Mammary epithelial cell (primary cell): ENCODE data around the gene EPB42.

Source experiments
- EZH2 ChIP-seq: IDR thresholded peaks from 2 replicates; pipeline ENCODE4 v1.6.1; 2012; ENCODE audit warnings: low read length, inconsistent platforms, borderline replicate concordance
- TF ChIP-seq, protein P1 (sequence below), 2 donors: IDR thresholded peaks in 1 of 2; conservative IDR thresholded peaks in 1 of 2; 2 replicates each; pipeline ENCODE4 v1.5.1; 2011 to 2012; ENCODE audit warnings: inconsistent platforms in 2 of 2, low read length in 2 of 2, mild to moderate bottlenecking in 2 of 2, control low read depth in 1 of 2, low read depth in 1 of 2; ENCODE audit not compliant: insufficient read depth in 1 of 2; ENCODE audit errors: extremely low read depth in 1 of 2

DNA sequence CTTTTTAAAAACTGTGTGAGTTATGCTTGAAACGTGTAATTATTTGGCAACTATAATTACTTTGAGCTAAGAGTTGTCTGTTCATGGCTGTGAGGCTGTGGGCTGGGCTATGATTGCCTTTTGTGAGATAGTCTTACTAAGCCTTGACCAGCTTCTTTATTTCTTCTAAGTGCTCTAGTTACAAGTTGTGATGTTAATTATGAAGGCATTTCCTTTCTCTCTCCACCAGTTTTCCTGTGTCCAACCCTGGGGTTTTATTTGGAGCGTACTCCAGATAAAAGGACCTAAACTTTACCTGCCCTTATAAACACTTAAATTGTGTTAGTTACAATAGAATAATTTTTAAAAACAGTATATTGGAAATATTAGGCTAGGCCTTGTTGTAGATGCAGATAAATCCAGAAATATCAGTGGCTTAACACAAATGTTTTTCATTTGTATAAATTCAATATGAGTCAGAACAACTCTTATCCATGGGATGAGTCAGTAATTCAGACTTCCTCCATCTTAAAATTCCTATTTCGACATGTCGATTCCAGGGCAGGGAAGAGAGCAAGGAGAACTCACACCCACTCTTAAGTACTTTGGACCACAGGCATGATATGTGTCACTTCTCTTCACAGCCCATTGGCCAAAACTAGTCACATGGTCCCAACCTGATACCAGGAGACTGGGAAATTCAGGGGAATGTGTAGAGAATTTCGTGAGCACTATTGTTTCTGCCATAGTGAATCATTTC is 70.5 kb downstream of the EPB42 start:
- TF ChIP-seq, protein P1, sequence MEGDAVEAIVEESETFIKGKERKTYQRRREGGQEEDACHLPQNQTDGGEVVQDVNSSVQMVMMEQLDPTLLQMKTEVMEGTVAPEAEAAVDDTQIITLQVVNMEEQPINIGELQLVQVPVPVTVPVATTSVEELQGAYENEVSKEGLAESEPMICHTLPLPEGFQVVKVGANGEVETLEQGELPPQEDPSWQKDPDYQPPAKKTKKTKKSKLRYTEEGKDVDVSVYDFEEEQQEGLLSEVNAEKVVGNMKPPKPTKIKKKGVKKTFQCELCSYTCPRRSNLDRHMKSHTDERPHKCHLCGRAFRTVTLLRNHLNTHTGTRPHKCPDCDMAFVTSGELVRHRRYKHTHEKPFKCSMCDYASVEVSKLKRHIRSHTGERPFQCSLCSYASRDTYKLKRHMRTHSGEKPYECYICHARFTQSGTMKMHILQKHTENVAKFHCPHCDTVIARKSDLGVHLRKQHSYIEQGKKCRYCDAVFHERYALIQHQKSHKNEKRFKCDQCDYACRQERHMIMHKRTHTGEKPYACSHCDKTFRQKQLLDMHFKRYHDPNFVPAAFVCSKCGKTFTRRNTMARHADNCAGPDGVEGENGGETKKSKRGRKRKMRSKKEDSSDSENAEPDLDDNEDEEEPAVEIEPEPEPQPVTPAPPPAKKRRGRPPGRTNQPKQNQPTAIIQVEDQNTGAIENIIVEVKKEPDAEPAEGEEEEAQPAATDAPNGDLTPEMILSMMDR (conservative IDR thresholded peaks at IDR 0.05 in 1 of 2, IDR thresholded peaks at IDR 0.05 in 1 of 2; ENCODE audit: extremely low read depth in 1 of 2, insufficient read depth in 1 of 2, low read depth in 1 of 2, low read length in 2 of 2) = no peak
- TF ChIP-seq EZH2 = no peak
